WI38 (cell line): Measurements from ENCODE around the gene RHO.

Experiments used
- H3K4me3 ChIP-seq: 2 replicates; pipeline ENCODE4 v1.5.1; 2011; ENCODE audit warnings: low read depth, mild to moderate bottlenecking, control low read depth, low read length
- CTCF ChIP-seq: IDR thresholded peaks from 2 replicates; pipeline ENCODE4 v1.5.1; 2012; ENCODE audit warnings: low read depth, mild to moderate bottlenecking, control low read depth, low read length

Gene RHO

GRCh38 chr3:129547241-129547640 is 18.8 kb downstream of the RHO start:
- no peak overlapping the region for H3K4me3 ChIP-seq
- TF ChIP-seq CTCF = no peak

- TF ChIP-seq CTCF = no peak
- no peak overlapping the region for H3K4me3 ChIP-seq
These were observed 19.9 kb downstream of the RHO start for GRCh38 chr3:129548104-129548965.

DNA sequence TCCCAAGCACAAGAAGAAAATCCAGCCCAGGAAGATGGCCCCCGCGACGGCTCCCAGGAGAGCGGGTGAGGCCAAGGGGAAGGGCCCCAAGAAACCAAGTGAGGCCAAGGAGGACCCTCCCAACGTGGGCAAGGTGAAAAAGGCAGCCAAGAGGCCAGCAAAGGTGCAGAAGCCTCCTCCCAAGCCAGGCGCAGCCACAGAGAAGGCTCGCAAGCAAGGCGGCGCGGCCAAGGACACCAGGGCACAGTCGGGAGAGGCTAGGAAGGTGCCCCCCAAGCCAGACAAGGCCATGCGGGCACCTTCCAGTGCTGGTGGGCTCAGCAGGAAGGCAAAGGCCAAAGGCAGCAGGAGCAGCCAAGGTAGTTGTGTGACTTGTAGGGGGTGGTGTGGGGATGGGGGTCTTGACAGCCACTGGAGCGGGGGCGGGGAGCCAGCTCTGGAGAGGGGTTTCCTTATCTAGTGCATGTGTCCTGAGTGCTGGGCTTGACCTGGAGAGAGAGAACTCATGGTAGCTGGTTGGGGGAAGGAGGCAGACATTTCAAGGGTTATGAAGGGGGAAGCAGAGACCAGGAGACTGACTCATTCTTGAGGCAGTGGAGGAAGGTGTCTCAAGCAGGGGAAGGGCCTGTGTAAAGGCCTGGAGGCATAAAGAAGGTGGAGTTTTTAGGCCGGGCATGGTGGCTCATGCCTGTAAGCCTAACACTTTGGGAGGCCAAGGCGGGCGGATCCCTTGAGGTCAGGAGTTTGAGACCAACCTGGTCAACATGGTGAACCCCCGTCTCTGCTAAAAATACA is 20.8 kb downstream of the RHO start:
- no peak for TF ChIP-seq CTCF
- no peak overlapping the region for H3K4me3 ChIP-seq

DNA sequence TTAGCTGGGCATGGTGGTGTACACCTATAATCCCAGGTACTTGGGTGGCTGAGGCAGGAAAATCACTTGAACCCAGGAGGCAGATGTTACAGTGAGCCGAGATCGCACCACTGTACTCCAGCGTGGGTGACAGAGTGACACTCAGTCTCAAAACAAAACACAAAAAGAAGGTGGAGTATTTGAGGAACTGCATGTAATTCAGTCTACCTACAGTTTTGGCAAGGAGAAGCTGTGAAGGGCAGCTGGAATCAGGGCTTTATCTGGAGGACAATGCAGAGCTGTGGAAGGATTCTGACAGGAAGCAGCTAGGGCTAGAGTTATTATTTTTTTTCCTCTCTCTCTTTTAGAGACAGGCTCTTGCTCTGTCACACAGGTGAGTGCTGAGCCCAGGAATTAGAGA is 21.4 kb downstream of the RHO start:
- H3K4me3 ChIP-seq = no peak overlapping the region
- TF ChIP-seq CTCF = no peak

DNA sequence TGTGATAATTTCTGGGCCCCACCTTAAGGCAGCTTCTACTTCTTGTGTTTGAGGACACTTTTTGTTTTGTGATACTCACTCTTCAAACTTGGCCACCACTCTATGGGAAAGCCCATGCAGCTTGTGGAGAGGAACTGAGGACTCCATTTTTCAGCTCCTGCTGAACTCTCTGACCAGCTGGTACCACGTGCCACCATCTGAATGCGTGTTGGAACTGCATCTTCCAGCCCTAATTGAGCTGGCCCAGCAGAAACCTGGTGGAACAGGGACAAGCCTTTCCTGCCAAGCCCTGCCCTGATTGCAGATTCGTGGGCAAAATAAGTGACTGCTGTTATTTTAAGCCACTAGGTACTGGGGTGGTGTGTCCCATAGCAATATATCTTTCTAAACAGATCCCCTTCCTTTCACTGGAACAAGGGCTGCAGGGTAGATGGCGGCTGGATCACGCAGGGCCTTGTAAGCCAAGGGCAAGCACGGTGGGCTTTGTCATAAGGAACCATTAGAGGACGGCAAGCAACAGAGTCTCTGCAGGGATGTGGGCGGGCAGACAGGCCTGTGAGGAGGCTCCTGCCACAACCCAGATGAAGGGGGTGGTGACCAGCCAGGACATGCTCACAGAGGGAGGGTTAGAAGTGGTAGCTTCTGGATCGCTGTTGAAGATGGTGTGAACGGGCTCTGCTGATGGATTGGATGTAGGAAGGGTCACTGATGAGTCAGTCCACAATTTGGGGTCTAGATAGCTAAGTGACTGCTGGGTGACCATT is 24.0 kb downstream of the RHO start:
- H3K4me3 ChIP-seq = no peak overlapping the region
- no peak for TF ChIP-seq CTCF

DNA sequence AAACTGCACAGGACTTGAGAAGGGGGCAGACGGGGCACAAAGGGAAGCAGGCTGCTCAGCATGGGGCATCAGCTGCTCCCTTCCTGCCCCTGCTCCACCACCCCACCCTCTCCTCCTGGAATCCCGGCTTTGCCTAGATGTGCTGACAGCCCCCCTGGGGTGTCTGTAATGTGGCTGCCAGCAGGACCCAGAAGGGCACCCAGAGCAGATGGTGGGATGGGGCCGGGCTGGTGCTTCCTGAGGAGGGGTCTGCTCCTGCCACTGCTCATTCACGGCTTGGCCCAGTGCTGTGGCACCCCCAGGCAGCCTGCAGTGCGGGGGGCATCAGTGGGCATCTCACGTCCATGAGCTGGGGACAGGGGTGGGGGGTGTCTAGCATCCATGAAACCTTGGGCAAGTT is 24.7 kb downstream of the RHO start:
- no peak overlapping the region for H3K4me3 ChIP-seq
- TF ChIP-seq CTCF = no peak
